CD4-positive, CD25-positive, alpha-beta regulatory T cell (primary cell): ENCODE results near the gene PHLDA3. TPM values are rescaled to one million over a fixed set of nuclear protein-coding genes. Genes with fewer than 3 reads are reported as not detected.
"Not testable (repeated sequence)": the region's sequence is repeated elsewhere in the genome, so short reads cannot be mapped to it uniquely, and the experiment has no call there.

Experiments used
- ATAC-seq, 2 donors: fragments of 150-1000 bp; cut with Tn5 transposase; one replicate each; pipeline ENCODE4 v1.10.0; 2021; ENCODE audit warnings: low read depth in 2 of 2, moderate number of reproducible peaks in 2 of 2, moderate library complexity in 1 of 2
- DNase-seq, 3 donors: peaks; one replicate each; pipeline versions ENCODE4 v3.0.0 to v3.0.0-alpha.2; 2012 to 2022; ENCODE audit warnings: mixed read lengths in 1 of 3
- H3K27ac ChIP-seq: one replicate; pipeline ENCODE4 v1.7.0; 2013; ENCODE audit warnings: mild to moderate bottlenecking, low read length; ENCODE audit not compliant: insufficient read depth, poor library complexity, severe bottlenecking
- H3K27me3 ChIP-seq: one replicate; pipeline ENCODE4 v1.7.0; 2013; ENCODE audit warnings: low read length; ENCODE audit not compliant: control insufficient read depth, insufficient read depth
- H3K36me3 ChIP-seq: one replicate; pipeline ENCODE4 v1.7.0; 2013; ENCODE audit warnings: mild to moderate bottlenecking, low read length, moderate library complexity; ENCODE audit not compliant: control insufficient read depth, insufficient read depth
- H3K4me1 ChIP-seq: 2 replicates; pipeline ENCODE4 v1.7.0; 2013; ENCODE audit warnings: mild to moderate bottlenecking, low read length; ENCODE audit not compliant: insufficient read depth, control insufficient read depth, poor library complexity, severe bottlenecking
- H3K4me3 ChIP-seq: one replicate; pipeline ENCODE4 v1.7.0; 2013; ENCODE audit warnings: low read depth, mild to moderate bottlenecking, low read length, moderate library complexity
- H3K9me3 ChIP-seq, 2 experiments: 1 replicate in 1 of 2; 2 replicates in 1 of 2; pipeline ENCODE4 v1.7.0; 2013; ENCODE audit warnings: low read length in 2 of 2, mild to moderate bottlenecking in 1 of 2, moderate library complexity in 1 of 2; ENCODE audit not compliant: control insufficient read depth in 2 of 2
- H3K27ac Mint-ChIP-seq, 3 donors: one replicate each; pipeline ENCODE4 v1.8.0; 2020 to 2022; ENCODE audit warnings: mild to moderate bottlenecking in 3 of 3, mixed read lengths in 3 of 3, moderate library complexity in 2 of 3
- H3K27me3 Mint-ChIP-seq: one replicate; pipeline ENCODE4 v1.8.0; 2022; ENCODE audit warnings: mild to moderate bottlenecking, mixed read lengths
- H3K36me3 Mint-ChIP-seq: one replicate; pipeline ENCODE4 v1.8.0; 2020; ENCODE audit warnings: mixed read lengths
- H3K4me1 Mint-ChIP-seq, 4 donors: one replicate each; pipeline ENCODE4 v1.8.0; 2020 to 2022; ENCODE audit warnings: mixed read lengths in 4 of 4, mild to moderate bottlenecking in 1 of 4
- H3K4me3 Mint-ChIP-seq, 4 donors: one replicate each; pipeline ENCODE4 v1.8.0; 2020 to 2022; ENCODE audit warnings: mild to moderate bottlenecking in 4 of 4, mixed read lengths in 4 of 4, moderate library complexity in 3 of 4
- H3K9me3 Mint-ChIP-seq, 7 donors: one replicate each; pipeline ENCODE4 v1.8.0; 2020 to 2022; ENCODE audit warnings: mixed read lengths in 7 of 7, mild to moderate bottlenecking in 3 of 7, moderate library complexity in 2 of 7
- polyA plus RNA-seq, 4 donors: library from polyadenylated mRNA; unstranded; fragments of 300-500 nt; fragmentation: Illumina TruSeq; gene quantifications; one replicate each; pipeline ENCODE4 v1.2.3, GENCODE V29; 2021
- total RNA-seq: library from RNA; stranded (reverse); gene quantifications from one replicate; pipeline ENCODE4 v1.2.3, GENCODE V29; 2022

Gene PHLDA3
- total and polyA plus RNA-seq, 5 donors from 2014 or later = 0.62 to 2.1 (median 1.4) TPM

DNA sequence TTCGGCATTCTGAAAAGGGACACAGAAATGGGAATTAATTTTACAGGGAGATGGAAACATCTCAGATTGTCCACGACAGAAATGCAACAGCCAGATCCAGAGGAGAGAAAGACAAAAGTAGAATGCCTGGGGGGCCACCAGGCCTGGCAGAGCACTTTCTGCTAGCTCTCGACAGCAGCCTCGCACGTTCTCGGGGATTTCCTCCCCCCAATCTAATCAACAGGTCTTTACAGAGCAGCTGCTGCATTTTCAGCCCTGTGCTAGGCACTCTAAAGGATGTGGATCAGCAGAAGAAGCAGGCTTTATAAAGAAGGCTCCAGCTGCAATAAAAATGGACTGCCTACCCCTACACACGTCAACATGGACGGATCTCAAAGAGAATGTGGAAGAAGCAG lies 27.3 kb upstream of the PHLDA3 start:
- Mint-ChIP-seq H3K9me3 (no peaks in the 10 kb centered on the region), H3K27me3 (no peaks in the 10 kb centered on the region), H3K4me3 (no peak overlapping the region), H3K27ac (no peak overlapping the region), H3K36me3 (peaks cover 35% of the 10 kb centered on the region), H3K4me1 (peaks cover 0 to 17% (median 7%) of the 10 kb centered on the region in 4 donors)
- no peaks in the 10 kb centered on the region for H3K4me1 ChIP-seq
- no peaks in the 10 kb centered on the region for H3K9me3 ChIP-seq
- no peak overlapping the region for H3K4me3 ChIP-seq
- H3K36me3 ChIP-seq = peaks cover 33% of the 10 kb centered on the region
- ATAC-seq (no peak), DNase-seq (no peak)
- no peak overlapping the region for H3K27ac ChIP-seq
- no peaks in the 10 kb centered on the region for H3K27me3 ChIP-seq

DNA sequence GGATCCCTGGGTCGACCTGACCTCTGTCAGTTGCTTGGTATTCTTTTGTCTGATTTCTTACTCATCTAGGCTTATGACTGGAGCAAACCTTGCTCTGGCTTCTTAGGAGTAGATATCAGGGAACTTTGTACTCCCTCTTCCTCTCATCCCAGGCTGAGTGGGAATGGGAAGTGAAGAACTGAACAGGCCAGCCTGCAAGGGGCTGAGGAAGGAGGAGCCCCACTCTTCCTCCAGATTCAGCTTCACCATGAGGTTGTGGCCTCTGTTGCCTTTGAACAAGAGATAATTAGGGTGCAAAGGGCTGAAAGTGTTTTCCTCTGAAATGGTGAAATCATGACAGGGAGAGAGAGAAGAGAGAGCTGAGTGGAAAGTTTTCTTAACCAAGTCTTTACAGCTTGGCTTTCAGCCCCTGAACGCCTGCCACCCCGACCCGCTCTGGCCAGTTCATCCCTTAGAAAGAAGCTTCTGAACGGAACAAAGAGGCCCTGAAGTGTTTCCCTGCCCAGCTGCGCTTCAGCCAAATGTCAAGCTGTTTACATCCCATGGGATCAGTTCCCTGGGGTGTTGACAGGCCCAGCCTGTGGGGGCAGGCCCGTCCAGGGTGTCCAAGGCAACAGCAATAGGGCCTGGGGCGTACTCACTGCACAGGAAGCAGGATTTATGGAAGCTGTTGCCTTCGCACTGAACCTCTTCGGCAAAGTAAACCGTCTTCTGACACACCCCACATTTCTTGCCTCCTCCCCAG lies 26.7 kb upstream of the PHLDA3 start:
- Histone ChIP-seq H3K4me1 (no peaks in the 10 kb centered on the region), H3K36me3 (peaks cover 33% of the 10 kb centered on the region), H3K9me3 (no peaks in the 10 kb centered on the region), H3K27ac (no peak overlapping the region), H3K27me3 (no peaks in the 10 kb centered on the region), H3K4me3 (no peak overlapping the region)
- Mint-ChIP-seq H3K27ac (no peak overlapping the region), H3K4me1 (peaks cover 0 to 14% (median 6%) of the 10 kb centered on the region in 4 donors), H3K27me3 (no peaks in the 10 kb centered on the region), H3K36me3 (peaks cover 35% of the 10 kb centered on the region), H3K4me3 (no peak overlapping the region), H3K9me3 (no peaks in the 10 kb centered on the region)
- no peak for DNase-seq
- ATAC-seq = no peak

DNA sequence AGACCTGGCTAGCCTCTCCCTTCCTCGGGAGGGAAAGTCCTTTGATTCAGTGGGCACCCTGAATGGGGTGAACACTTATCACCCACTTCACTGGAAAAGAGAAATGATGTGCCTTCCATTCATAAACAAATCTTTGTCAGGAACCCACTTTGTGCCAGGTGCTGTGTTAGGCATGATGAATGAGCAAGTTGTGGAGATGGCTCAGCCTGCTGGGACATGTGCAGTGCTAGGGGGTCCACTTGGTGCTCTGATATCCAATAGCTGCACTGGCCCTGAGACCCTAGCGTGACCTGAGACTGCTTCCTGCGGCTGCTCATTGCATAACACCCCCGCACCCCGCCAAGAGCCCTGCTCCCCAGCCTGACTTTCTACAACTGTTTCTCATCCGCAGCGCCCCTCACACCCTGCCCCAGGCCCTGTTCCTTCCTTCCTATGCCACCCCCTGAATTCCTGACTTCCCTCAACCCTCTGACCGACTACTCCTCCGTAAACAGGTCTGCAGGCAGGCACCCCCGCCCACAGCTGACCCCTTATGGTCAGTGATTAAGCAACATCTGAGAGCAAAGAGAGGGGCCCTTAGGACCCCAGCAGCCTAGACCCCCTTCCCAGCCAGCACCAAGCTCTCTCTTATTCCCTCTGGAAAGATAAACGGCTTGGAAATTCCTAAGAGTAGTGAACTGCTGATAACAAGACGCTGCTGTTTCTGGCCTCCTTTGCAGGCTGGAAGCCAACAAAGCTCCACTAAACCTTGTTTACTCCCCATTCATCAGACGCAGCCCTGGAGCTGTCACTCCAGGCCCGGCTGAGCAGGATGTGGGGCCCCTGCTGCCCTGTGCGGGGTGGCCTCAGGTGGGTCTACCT lies 25.0 kb upstream of the PHLDA3 start:
- H3K4me1 ChIP-seq = no peaks in the 10 kb centered on the region
- Mint-ChIP-seq H3K4me1 (peaks cover 0 to 10% (median 2%) of the 10 kb centered on the region in 4 donors), H3K9me3 (no peaks in the 10 kb centered on the region), H3K27me3 (no peaks in the 10 kb centered on the region), H3K36me3 (peaks cover 35% of the 10 kb centered on the region), H3K27ac (peak overlapping the region in 2 of 3 donors; percentile 45 to 46), H3K4me3 (no peak overlapping the region)
- DNase-seq = no peak
- no peak for ATAC-seq
- no peak overlapping the region for H3K4me3 ChIP-seq
- no peak overlapping the region for H3K27ac ChIP-seq
- peaks cover 43% of the 10 kb centered on the region for H3K36me3 ChIP-seq
- H3K27me3 ChIP-seq = no peaks in the 10 kb centered on the region
- H3K9me3 ChIP-seq = no peaks in the 10 kb centered on the region

DNA sequence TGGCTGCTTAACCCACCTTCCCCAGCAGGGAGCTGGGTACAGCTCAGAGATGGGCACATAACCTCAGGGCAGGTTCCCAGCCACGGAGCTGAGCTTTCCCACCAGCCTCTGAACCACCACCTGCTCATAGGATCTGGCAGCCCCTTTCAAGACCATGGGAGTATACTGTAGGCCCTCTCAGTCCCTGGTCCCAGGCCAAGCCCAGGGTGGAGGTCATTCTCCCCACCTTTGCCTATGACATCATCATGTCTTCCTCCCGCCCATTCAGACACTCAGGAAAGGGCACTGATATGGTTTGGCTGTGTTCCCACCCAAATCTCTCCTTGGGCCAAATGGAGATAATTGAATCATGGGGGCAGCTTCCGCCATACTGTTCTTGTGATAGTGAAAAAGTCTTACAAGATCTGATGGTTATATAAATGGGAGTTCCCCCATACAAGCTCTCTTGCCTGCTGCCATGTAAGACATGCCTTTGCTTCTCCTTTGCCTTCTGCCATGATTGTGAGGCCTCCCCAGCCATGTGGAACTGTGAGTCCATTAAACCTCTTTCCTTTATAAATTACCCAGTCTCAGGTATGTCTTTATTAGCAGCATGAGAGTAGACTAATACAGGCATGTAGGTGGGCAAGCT lies 24.2 kb upstream of the PHLDA3 start:
- H3K27me3 Mint-ChIP-seq, H3K4me1 ChIP-seq, H3K9me3 ChIP-seq, H3K9me3 Mint-ChIP-seq, H3K27me3 ChIP-seq, H3K4me3 Mint-ChIP-seq, H3K4me3 ChIP-seq, ATAC-seq, DNase-seq, H3K27ac ChIP-seq, H3K4me1 Mint-ChIP-seq: not testable (repeated sequence)
- H3K36me3 ChIP-seq = peaks cover 49% of the 10 kb centered on the region
- peaks cover 40% of the 10 kb centered on the region for H3K36me3 Mint-ChIP-seq
- H3K27ac Mint-ChIP-seq = peak overlapping the region in 1 of 3 donors; percentile 42

DNA sequence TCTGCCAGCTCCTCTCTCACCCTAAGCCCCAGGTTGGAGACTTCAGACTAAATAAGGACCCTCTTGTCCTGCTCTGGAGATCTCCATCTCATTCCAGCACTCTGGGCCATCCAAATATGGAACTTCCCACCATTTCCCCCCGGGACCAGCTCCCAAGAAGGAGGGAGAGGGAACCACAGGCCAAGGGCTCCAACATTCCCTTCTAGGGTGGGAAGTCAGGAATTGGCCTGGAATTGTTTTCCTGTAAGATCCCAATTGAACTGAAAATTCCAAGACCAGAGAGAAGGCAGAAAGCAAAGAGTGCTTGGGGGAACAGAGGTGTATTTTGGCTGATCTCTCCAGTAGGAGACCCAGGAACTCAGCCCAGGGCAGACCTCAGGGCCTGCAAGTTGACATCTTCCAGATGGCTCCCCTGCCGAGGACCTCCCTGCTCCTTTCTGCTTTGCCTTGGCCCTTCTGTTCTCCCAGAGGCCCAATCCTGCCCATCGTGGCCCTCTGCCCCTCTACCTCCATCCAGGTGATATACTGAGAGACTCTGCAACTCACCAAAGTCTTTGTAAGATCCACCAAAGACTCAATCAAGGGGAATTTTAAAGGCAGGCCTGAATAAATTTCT lies 23.0 kb upstream of the PHLDA3 start:
- peaks cover 54% of the 10 kb centered on the region for H3K36me3 ChIP-seq
- H3K4me1 ChIP-seq = no peaks in the 10 kb centered on the region
- no peaks in the 10 kb centered on the region for H3K9me3 ChIP-seq
- Mint-ChIP-seq H3K4me1 (peaks cover 0 to 6% (median 0%) of the 10 kb centered on the region in 4 donors), H3K27ac (peak overlapping the region in 1 of 3 donors; percentile 31), H3K27me3 (no peaks in the 10 kb centered on the region), H3K4me3 (no peak overlapping the region), H3K36me3 (peaks cover 44% of the 10 kb centered on the region), H3K9me3 (no peaks in the 10 kb centered on the region)
- ATAC-seq = no peak
- no peak overlapping the region for H3K4me3 ChIP-seq
- no peak overlapping the region for H3K27ac ChIP-seq
- H3K27me3 ChIP-seq = no peaks in the 10 kb centered on the region
- no peak for DNase-seq

DNA sequence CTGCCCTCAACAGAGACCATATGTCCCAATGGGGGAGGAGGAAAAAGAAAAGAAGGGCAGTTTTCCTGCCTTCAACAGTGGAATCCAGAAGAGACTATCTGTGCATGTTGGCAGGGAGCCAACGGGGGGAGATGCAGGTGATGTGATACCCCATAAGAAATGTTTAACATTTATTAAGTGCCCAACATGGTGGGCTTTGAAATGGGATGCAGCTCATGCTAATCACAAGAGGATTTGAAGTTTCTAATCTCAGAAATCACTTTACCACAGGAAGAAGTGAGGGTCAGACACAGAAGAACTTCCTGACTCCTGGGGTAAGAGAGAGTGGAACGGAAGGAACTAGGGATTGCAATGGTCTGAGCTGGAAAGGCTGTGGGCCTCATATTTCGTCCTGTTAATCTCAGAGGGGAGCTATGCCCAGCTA lies 21.7 kb upstream of the PHLDA3 start:
- H3K27ac ChIP-seq = no peak overlapping the region
- Mint-ChIP-seq H3K9me3 (no peaks in the 10 kb centered on the region), H3K27ac (no peak overlapping the region), H3K4me3 (no peak overlapping the region), H3K36me3 (peaks cover 40% of the 10 kb centered on the region), H3K27me3 (no peaks in the 10 kb centered on the region), H3K4me1 (peaks cover 0 to 9% (median 0%) of the 10 kb centered on the region in 4 donors)
- no peak overlapping the region for H3K4me3 ChIP-seq
- ATAC-seq (no peak), DNase-seq (no peak)
- peaks cover 48% of the 10 kb centered on the region for H3K36me3 ChIP-seq
- no peaks in the 10 kb centered on the region for H3K27me3 ChIP-seq
- H3K4me1 ChIP-seq = no peaks in the 10 kb centered on the region
- no peaks in the 10 kb centered on the region for H3K9me3 ChIP-seq

DNA sequence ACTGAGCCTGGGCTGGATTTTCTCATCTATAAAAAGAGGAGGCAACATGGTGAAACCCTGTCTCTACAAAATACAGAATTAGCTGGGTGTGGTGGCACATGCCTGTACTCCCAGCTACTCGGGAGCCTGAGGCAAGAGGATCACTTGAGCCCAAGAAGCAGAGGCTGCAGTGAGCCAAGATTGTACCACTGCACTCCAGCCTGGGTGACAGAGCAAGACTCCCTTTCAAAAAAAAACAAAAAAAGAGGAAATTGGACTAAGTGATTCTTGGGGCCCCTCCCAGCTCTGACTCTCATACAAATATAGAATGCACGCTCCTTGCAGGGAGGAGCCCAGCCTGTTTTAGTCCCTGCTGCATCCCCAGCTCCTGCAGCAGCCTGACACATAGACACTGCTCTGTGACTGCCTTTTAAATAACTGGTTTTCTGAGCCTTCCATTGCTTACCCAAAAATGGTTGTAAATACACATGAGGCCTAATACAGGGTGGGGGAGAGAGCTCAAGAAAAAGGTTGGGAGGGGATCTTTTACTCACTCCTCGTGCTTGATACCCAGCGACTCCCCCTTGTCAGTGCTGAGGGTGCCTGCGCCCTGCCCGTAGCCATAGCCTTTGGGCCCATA lies 20.8 kb upstream of the PHLDA3 start:
- DNase-seq (no peak), ATAC-seq (no peak)
- Histone ChIP-seq H3K27me3 (no peaks in the 10 kb centered on the region), H3K27ac (no peak overlapping the region), H3K4me1 (no peaks in the 10 kb centered on the region), H3K4me3 (no peak overlapping the region), H3K36me3 (peaks cover 47% of the 10 kb centered on the region), H3K9me3 (no peaks in the 10 kb centered on the region)
- Mint-ChIP-seq H3K27me3 (no peaks in the 10 kb centered on the region), H3K4me3 (no peak overlapping the region), H3K4me1 (peaks cover 0 to 9% (median 0%) of the 10 kb centered on the region in 4 donors), H3K9me3 (no peaks in the 10 kb centered on the region), H3K27ac (no peak overlapping the region), H3K36me3 (peaks cover 40% of the 10 kb centered on the region)
